SJCRH30 (cell line): ENCODE results near the gene KRT74. TPM values are rescaled to one million over a fixed set of nuclear protein-coding genes. Genes with fewer than 3 reads are reported as not detected.

Source experiments
- DNase-seq, 2 experiments: peaks; one replicate each; pipeline ENCODE4 v3.0.0-alpha.2; 2015 to 2020
- H3K27ac ChIP-seq: fragments of 250-450 bp; sonication (Bioruptor Pico); 2 replicates; pipeline ENCODE4 v1.5.1; 2020; ENCODE audit warnings: mild to moderate bottlenecking, moderate library complexity
- H3K27me3 ChIP-seq: fragments of 250-450 bp; sonication (Bioruptor Pico); 2 replicates; pipeline ENCODE4 v1.5.1; 2020; ENCODE audit warnings: mild to moderate bottlenecking, moderate library complexity
- H3K36me3 ChIP-seq: fragments of 250-450 bp; sonication (Bioruptor Pico); 2 replicates; pipeline ENCODE4 v1.5.1; 2020; ENCODE audit warnings: mild to moderate bottlenecking, moderate library complexity
- H3K4me1 ChIP-seq: fragments of 250-450 bp; sonication (Bioruptor Pico); 2 replicates; pipeline ENCODE4 v1.5.1; 2020; ENCODE audit warnings: mild to moderate bottlenecking, moderate library complexity
- H3K4me3 ChIP-seq: fragments of 250-450 bp; sonication (Bioruptor Pico); 2 replicates; pipeline ENCODE4 v1.5.1; 2020; ENCODE audit warnings: mild to moderate bottlenecking, moderate library complexity
- H3K9me3 ChIP-seq: fragments of 250-450 bp; sonication (Bioruptor Pico); replicated peaks from 2 replicates; pipeline ENCODE4 v1.5.1; 2020; ENCODE audit warnings: mild to moderate bottlenecking, moderate library complexity
- total RNA-seq: library from RNA; depleted of rRNA; stranded (reverse); fragments of >200 nt; shearing (Covaris generic); gene quantifications from 2 replicates; pipeline ENCODE4 v1.2.3, GENCODE V29; 2014

KRT74 gene
- total RNA-seq, 1 experiment from 2014 or later: not detected

- H3K27me3 ChIP-seq: peaks cover 3% of the 10 kb centered on the region; the same call in 1 of the 2 replicates
- no peak overlapping the region for H3K4me3 ChIP-seq
- no peaks in the 10 kb centered on the region for H3K9me3 ChIP-seq
- H3K27ac ChIP-seq: no peak overlapping the region
- no peak for DNase-seq
- H3K36me3 ChIP-seq: no peaks in the 10 kb centered on the region
- no peaks in the 10 kb centered on the region for H3K4me1 ChIP-seq
These were observed 42.7 kb downstream of the KRT74 start for GRCh38 chr12:52530905-52531304.

GRCh38 chr12:52530366-52530765, 43.3 kb downstream of the KRT74 start:
- H3K27me3 ChIP-seq: peaks cover 3% of the 10 kb centered on the region; the same call in 1 of the 2 replicates
- H3K4me1 ChIP-seq: no peaks in the 10 kb centered on the region
- H3K4me3 ChIP-seq: no peak overlapping the region
- H3K9me3 ChIP-seq: no peaks in the 10 kb centered on the region
- DNase-seq: no peak
- H3K36me3 ChIP-seq: no peaks in the 10 kb centered on the region
- no peak overlapping the region for H3K27ac ChIP-seq

- DNase-seq: no peak
- H3K4me1 ChIP-seq: no peaks in the 10 kb centered on the region
- H3K9me3 ChIP-seq: no peaks in the 10 kb centered on the region
- no peaks in the 10 kb centered on the region for H3K36me3 ChIP-seq
- no peak overlapping the region for H3K4me3 ChIP-seq
- peaks cover 3% of the 10 kb centered on the region; the same call in 1 of the 2 replicates for H3K27me3 ChIP-seq
- no peak overlapping the region for H3K27ac ChIP-seq
These were observed 43.8 kb downstream of the KRT74 start for GRCh38 chr12:52529846-52530245.

- DNase-seq: no peak
- no peaks in the 10 kb centered on the region for H3K4me1 ChIP-seq
- no peaks in the 10 kb centered on the region for H3K36me3 ChIP-seq
- H3K27me3 ChIP-seq: peaks cover 3% of the 10 kb centered on the region; the same call in 1 of the 2 replicates
- H3K27ac ChIP-seq: no peak overlapping the region
- no peak overlapping the region for H3K4me3 ChIP-seq
- H3K9me3 ChIP-seq: no peaks in the 10 kb centered on the region
These were observed 44.2 kb downstream of the KRT74 start for GRCh38 chr12:52529417-52529816.

GRCh38 chr12:52528641-52529143, 45.0 kb downstream of the KRT74 start:
- H3K27ac ChIP-seq: no peak overlapping the region
- H3K9me3 ChIP-seq: no peaks in the 10 kb centered on the region
- no peak for DNase-seq
- no peak overlapping the region for H3K4me3 ChIP-seq
- H3K27me3 ChIP-seq: peaks cover 3% of the 10 kb centered on the region; the same call in 1 of the 2 replicates
- H3K4me1 ChIP-seq: no peaks in the 10 kb centered on the region
- H3K36me3 ChIP-seq: no peaks in the 10 kb centered on the region

GRCh38 chr12:52527121-52527800, 46.4 kb downstream of the KRT74 start:
- Histone ChIP-seq H3K27me3 (no peaks in the 10 kb centered on the region; the same call in 1 of the 2 replicates), H3K4me1 (no peaks in the 10 kb centered on the region), H3K27ac (no peak overlapping the region), H3K9me3 (no peaks in the 10 kb centered on the region), H3K36me3 (no peaks in the 10 kb centered on the region), H3K4me3 (no peak overlapping the region)
- DNase-seq: no peak

GRCh38 chr12:52526511-52526951, 47.1 kb downstream of the KRT74 start:
- no peaks in the 10 kb centered on the region for H3K9me3 ChIP-seq
- no peak for DNase-seq
- no peaks in the 10 kb centered on the region; the same call in 1 of the 2 replicates for H3K27me3 ChIP-seq
- no peak overlapping the region for H3K4me3 ChIP-seq
- no peak overlapping the region for H3K27ac ChIP-seq
- no peaks in the 10 kb centered on the region for H3K4me1 ChIP-seq
- H3K36me3 ChIP-seq: no peaks in the 10 kb centered on the region

- no peaks in the 10 kb centered on the region for H3K4me1 ChIP-seq
- H3K9me3 ChIP-seq: no peaks in the 10 kb centered on the region
- DNase-seq: no peak
- no peak overlapping the region for H3K27ac ChIP-seq
- H3K27me3 ChIP-seq: no peaks in the 10 kb centered on the region; the same call in 1 of the 2 replicates
- H3K36me3 ChIP-seq: no peaks in the 10 kb centered on the region
- H3K4me3 ChIP-seq: no peak overlapping the region
These were observed 47.8 kb downstream of the KRT74 start for GRCh38 chr12:52525661-52526499.

- Histone ChIP-seq H3K4me3 (no peak overlapping the region), H3K27me3 (no peaks in the 10 kb centered on the region; the same call in 1 of the 2 replicates), H3K4me1 (no peaks in the 10 kb centered on the region), H3K9me3 (no peaks in the 10 kb centered on the region), H3K36me3 (no peaks in the 10 kb centered on the region), H3K27ac (no peak overlapping the region)
- no peak for DNase-seq
These were observed 48.6 kb downstream of the KRT74 start for GRCh38 chr12:52524898-52525591.

GRCh38 chr12:52524241-52524897, 49.3 kb downstream of the KRT74 start:
- H3K27ac ChIP-seq: no peak overlapping the region
- H3K27me3 ChIP-seq: no peaks in the 10 kb centered on the region
- H3K36me3 ChIP-seq: no peaks in the 10 kb centered on the region
- no peaks in the 10 kb centered on the region for H3K9me3 ChIP-seq
- H3K4me3 ChIP-seq: no peak overlapping the region
- no peak for DNase-seq
- no peaks in the 10 kb centered on the region for H3K4me1 ChIP-seq

- H3K27me3 ChIP-seq: no peaks in the 10 kb centered on the region
- H3K27ac ChIP-seq: no peak overlapping the region
- DNase-seq: no peak
- H3K36me3 ChIP-seq: no peaks in the 10 kb centered on the region
- no peak overlapping the region for H3K4me3 ChIP-seq
- no peaks in the 10 kb centered on the region for H3K4me1 ChIP-seq
- H3K9me3 ChIP-seq: no peaks in the 10 kb centered on the region
These were observed 49.8 kb downstream of the KRT74 start for GRCh38 chr12:52523824-52524223.

- Histone ChIP-seq H3K4me1 (no peaks in the 10 kb centered on the region), H3K36me3 (no peaks in the 10 kb centered on the region), H3K27me3 (no peaks in the 10 kb centered on the region), H3K27ac (no peak overlapping the region), H3K4me3 (no peak overlapping the region), H3K9me3 (no peaks in the 10 kb centered on the region)
- no peak for DNase-seq
These were observed 51.2 kb downstream of the KRT74 start for GRCh38 chr12:52522346-52523011.

- Histone ChIP-seq H3K4me1 (no peaks in the 10 kb centered on the region), H3K9me3 (no peaks in the 10 kb centered on the region), H3K27me3 (no peaks in the 10 kb centered on the region), H3K27ac (no peak overlapping the region), H3K36me3 (no peaks in the 10 kb centered on the region), H3K4me3 (no peak overlapping the region)
- DNase-seq: peak in 1 of 2 experiments; percentile 5
These were observed 51.9 kb downstream of the KRT74 start for GRCh38 chr12:52521568-52522266.
